Measurements from ENCODE around the gene MYF6.

MYF6 gene

GRCh38 chr12:80684077-80684495 lies 23.3 kb upstream of the MYF6 start:
- TF ChIP-seq SPI1 (IDR thresholded peaks at IDR 0.05; ENCODE audit: borderline replicate concordance, low read depth) (no peak), GABPA (IDR thresholded peaks at IDR 0.05; ENCODE audit: low read depth) (no peak), CTCF (IDR thresholded peaks at IDR 0.05; ENCODE audit: insufficient read depth, low read length) (no peak), POLR2AphosphoS5 (IDR thresholded peaks at IDR 0.05; ENCODE audit: low read depth) (no peak), REST (IDR thresholded peaks at IDR 0.05; ENCODE audit: insufficient replicate concordance, low read depth) (no peak)
- no peak overlapping the region for H3K4me3 ChIP-seq (replicated peaks; ENCODE audit: insufficient read depth, low read length)
- no peak overlapping the region for H3K27ac ChIP-seq (replicated peaks)
- no peak for DNase-seq (ENCODE audit: low read depth in 1 of 2, low spot score in 1 of 2)
- no peaks in the 10 kb centered on the region for H3K27me3 ChIP-seq (ENCODE audit: insufficient read depth, poor library complexity, severe bottlenecking)

GRCh38 chr12:80690090-80690489 lies 17.3 kb upstream of the MYF6 start:
- no peak for DNase-seq (ENCODE audit: low read depth in 1 of 2, low spot score in 1 of 2)
- no peak overlapping the region for H3K4me3 ChIP-seq (replicated peaks; ENCODE audit: insufficient read depth, low read length)
- no peak overlapping the region for H3K27ac ChIP-seq (replicated peaks)
- H3K27me3 ChIP-seq (ENCODE audit: insufficient read depth, poor library complexity, severe bottlenecking): peaks cover 6% of the 10 kb centered on the region
- no peak for TF ChIP-seq REST (IDR thresholded peaks at IDR 0.05; ENCODE audit: insufficient replicate concordance, low read depth)
- TF ChIP-seq GABPA (IDR thresholded peaks at IDR 0.05; ENCODE audit: low read depth): no peak
- no peak for TF ChIP-seq SPI1 (IDR thresholded peaks at IDR 0.05; ENCODE audit: borderline replicate concordance, low read depth)
- TF ChIP-seq POLR2AphosphoS5 (IDR thresholded peaks at IDR 0.05; ENCODE audit: low read depth): no peak
- no peak for TF ChIP-seq CTCF (IDR thresholded peaks at IDR 0.05; ENCODE audit: insufficient read depth, low read length)

GRCh38 chr12:80690513-80690912 lies 16.9 kb upstream of the MYF6 start:
- Histone ChIP-seq H3K27me3 (ENCODE audit: insufficient read depth, poor library complexity, severe bottlenecking) (peaks cover 6% of the 10 kb centered on the region), H3K27ac (replicated peaks) (no peak overlapping the region), H3K4me3 (replicated peaks; ENCODE audit: insufficient read depth, low read length) (no peak overlapping the region)
- no peak for DNase-seq (ENCODE audit: low read depth in 1 of 2, low spot score in 1 of 2)
- no peak for TF ChIP-seq REST (IDR thresholded peaks at IDR 0.05; ENCODE audit: insufficient replicate concordance, low read depth)
- no peak for TF ChIP-seq CTCF (IDR thresholded peaks at IDR 0.05; ENCODE audit: insufficient read depth, low read length)
- no peak for TF ChIP-seq GABPA (IDR thresholded peaks at IDR 0.05; ENCODE audit: low read depth)
- TF ChIP-seq SPI1 (IDR thresholded peaks at IDR 0.05; ENCODE audit: borderline replicate concordance, low read depth): no peak
- no peak for TF ChIP-seq POLR2AphosphoS5 (IDR thresholded peaks at IDR 0.05; ENCODE audit: low read depth)

Data from HL-60 (cell line).